BE2C (cell line): ENCODE measurements around the gene TSKS.
A peak's percentile ranks its signal among the peaks of the same experiment; 100 is the strongest.

Experiments
- DNase-seq: peaks from one replicate; pipeline ENCODE4 v3.0.0-alpha.2; 2020
- H3K27me3 ChIP-seq: fragments of 250-450 bp; sonication (Bioruptor Pico); 2 replicates; pipeline ENCODE4 v1.5.1; 2020; ENCODE audit warnings: mild to moderate bottlenecking
- H3K36me3 ChIP-seq: fragments of 250-450 bp; sonication (Bioruptor Pico); 2 replicates; pipeline ENCODE4 v1.5.1; 2020; ENCODE audit warnings: mild to moderate bottlenecking
- H3K4me1 ChIP-seq: fragments of 250-450 bp; sonication (Bioruptor Pico); 2 replicates; pipeline ENCODE4 v1.5.1; 2020
- H3K4me3 ChIP-seq: 2 replicates; pipeline ENCODE4 v1.5.1; 2011; ENCODE audit warnings: low read depth, low read length
- H3K9me3 ChIP-seq: fragments of 250-450 bp; sonication (Bioruptor Pico); 2 replicates; pipeline ENCODE4 v1.5.1; 2020
- TF ChIP-seq, protein P1 (sequence below): IDR thresholded peaks from 2 replicates; pipeline ENCODE4 v1.5.1; 2012; ENCODE audit warnings: mild to moderate bottlenecking, low read depth, low read length

Gene TSKS

DNA sequence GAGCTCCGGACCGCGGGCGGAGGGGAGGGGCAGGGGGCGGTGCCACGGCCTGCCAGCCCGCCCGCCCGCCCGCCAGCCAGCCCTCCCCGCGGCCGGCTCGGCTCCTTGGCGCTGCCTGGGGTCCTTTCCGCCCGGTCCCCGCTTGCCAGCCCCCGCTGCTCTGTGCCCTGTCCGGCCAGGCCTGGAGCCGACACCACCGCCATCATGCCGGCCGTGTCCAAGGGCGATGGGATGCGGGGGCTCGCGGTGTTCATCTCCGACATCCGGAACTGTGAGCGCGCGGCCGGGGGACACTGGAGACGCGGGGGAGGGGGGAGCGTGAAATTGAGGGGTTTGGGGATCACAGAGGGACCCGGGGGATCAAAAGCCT, 3.8 kb upstream of the TSKS start, which contains the start of gene AP2A1:
AP2A1 (plus strand) TSS at position 72 of the 370 bp plus-strand sequence; CDS start at position 205, 133 bp downstream.
- TF ChIP-seq, protein P1, sequence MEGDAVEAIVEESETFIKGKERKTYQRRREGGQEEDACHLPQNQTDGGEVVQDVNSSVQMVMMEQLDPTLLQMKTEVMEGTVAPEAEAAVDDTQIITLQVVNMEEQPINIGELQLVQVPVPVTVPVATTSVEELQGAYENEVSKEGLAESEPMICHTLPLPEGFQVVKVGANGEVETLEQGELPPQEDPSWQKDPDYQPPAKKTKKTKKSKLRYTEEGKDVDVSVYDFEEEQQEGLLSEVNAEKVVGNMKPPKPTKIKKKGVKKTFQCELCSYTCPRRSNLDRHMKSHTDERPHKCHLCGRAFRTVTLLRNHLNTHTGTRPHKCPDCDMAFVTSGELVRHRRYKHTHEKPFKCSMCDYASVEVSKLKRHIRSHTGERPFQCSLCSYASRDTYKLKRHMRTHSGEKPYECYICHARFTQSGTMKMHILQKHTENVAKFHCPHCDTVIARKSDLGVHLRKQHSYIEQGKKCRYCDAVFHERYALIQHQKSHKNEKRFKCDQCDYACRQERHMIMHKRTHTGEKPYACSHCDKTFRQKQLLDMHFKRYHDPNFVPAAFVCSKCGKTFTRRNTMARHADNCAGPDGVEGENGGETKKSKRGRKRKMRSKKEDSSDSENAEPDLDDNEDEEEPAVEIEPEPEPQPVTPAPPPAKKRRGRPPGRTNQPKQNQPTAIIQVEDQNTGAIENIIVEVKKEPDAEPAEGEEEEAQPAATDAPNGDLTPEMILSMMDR, result no peak
- no peaks in the 10 kb centered on the region for H3K9me3 ChIP-seq
- H3K36me3 ChIP-seq, result no peaks in the 10 kb centered on the region
- H3K4me1 ChIP-seq, result 0 out of 2 replicates have a peak, but pooled peaks cover 3% of the 10 kb centered on the region
- no peak for DNase-seq
- H3K4me3 ChIP-seq, result peak within 1 kb of the TSS; percentile 88
- H3K27me3 ChIP-seq, result no peaks in the 10 kb centered on the region

DNA sequence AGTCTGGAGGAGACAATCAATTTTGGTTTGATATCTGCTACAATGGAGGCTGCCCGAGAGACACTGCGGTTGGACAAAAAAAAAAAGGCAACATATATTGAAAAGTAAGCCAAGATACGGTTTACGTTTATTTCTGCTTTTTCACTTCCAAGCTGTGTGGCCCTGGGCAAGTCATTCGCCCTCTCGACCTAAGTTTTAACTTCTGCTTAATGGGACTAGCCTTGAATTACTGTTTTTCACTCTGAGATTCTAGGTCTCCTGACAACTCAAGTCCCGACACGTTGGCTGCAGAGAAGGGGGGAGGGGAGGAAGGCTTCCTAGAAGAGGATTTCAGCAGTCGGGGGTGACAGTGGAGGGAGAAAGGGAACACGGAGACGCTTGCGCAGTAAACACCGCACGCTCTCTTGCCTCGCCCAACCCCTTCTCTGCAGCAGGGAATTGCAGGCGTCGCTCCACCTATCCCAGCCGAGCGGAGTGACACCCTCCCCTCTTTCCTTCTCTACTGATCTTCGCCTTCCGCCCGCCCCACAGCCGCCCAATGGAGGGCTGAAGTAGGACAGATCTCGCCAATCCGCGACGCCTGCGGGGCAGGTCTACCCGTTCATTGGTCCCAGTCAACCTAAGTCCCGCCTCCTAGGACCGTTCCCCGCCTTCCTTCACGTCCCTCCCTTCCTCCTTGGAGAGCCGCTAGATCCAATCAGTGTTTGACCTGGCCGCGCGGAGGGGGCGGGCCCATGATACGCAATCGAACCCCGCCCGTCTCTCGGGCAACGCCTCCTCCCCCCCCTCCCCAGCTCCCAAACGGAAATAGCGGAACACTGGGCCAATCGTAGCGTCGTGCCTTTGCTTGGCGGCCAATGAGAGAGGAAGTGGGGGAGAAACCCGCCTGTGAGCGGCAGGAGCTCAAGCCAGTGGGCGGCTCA, 3.2 kb upstream of the TSKS start:
- peak overlapping the region; percentile 52 for H3K4me3 ChIP-seq
- TF ChIP-seq, protein P1, result no peak
- DNase-seq, result peak; percentile 99
- H3K27me3 ChIP-seq, result no peaks in the 10 kb centered on the region
- H3K4me1 ChIP-seq, result 0 out of 2 replicates have a peak, but pooled peaks cover 3% of the 10 kb centered on the region
- H3K9me3 ChIP-seq, result no peaks in the 10 kb centered on the region
- H3K36me3 ChIP-seq, result no peaks in the 10 kb centered on the region

DNA sequence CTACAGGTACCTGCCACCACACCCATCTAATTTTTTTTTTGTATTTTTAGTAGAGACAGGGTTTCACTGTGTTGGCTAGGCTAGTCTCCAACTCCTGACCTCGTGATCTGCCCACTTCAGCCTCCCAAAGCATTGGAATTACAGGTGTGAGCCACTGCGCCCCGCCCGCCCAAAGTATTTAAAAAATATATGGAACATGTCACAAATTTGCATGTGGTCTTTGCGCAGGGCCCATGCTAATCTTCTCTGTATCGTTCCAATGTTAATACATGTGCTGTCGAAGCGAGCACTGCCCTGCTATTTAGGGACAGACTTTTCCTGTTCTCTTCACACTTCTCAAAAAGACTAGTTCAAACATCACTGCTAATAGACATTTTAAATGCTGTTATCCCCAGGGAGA, 1.2 kb upstream of the TSKS start:
- H3K27me3 ChIP-seq, result no peaks in the 10 kb centered on the region
- DNase-seq, result no peak
- no peaks in the 10 kb centered on the region for H3K36me3 ChIP-seq
- H3K4me1 ChIP-seq, result 0 out of 2 replicates have a peak, but pooled peaks cover 3% of the 10 kb centered on the region
- TF ChIP-seq, protein P1, result no peak
- H3K9me3 ChIP-seq, result no peaks in the 10 kb centered on the region
- no peak overlapping the region for H3K4me3 ChIP-seq

DNA sequence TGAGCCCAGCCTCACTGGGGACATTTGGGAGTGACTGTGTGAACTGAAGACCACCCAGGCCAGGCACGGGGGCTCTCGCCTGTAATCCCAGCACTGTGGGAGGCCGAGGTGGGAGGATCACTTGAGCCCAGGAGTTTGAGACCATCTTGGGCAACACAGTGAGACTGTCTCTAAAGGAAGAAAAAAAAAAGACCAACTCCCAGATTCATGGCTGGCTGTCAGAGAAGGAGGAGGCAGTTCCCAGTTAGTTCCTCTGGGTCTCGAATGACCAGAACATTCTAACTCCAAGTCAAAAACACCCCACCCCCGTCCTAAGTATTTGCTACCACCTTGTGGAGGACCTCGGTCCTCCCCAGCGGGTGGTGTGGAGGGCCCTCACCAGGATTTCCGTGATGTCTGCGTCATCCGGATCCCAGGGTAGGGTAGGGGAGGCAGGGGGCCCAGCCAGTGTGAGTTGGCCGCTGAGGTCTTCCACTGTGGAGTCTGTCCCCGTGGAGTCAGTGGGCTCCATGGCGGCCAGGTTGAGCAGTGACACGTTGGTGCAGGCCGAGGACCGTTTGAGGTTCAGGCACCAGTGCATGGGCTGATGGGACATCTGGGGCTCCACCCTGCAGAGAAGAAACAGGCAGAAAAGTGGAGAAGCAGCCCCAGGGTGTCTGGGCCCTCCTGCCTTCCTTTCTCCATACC, 1.3 kb downstream of the TSKS start:
- TF ChIP-seq, protein P1, result no peak
- DNase-seq, result no peak
- Histone ChIP-seq H3K9me3 (no peaks in the 10 kb centered on the region), H3K4me1 (no peaks in the 10 kb centered on the region), H3K4me3 (no peak overlapping the region), H3K36me3 (no peaks in the 10 kb centered on the region), H3K27me3 (no peaks in the 10 kb centered on the region)

DNA sequence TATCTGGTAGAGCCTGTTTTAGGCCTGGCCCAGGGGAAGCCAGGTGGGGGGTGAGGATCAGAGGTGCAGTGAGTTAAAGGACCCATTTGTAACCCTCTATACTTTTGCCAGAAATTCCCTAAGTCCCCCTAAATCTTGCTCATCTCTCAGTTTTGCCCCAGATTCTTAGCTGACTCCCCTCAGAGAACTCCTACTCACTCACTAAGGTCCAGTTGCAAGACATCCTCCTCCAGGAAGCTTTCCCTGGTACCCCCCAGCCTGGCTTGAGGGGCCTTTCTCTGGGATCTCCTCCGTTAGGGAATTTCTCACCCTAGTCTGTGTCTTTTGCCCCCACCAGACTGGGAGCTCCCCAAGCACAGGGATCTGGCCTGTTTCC, 1.9 kb downstream of the TSKS start:
- Histone ChIP-seq H3K4me1 (no peaks in the 10 kb centered on the region), H3K4me3 (no peak overlapping the region), H3K9me3 (no peaks in the 10 kb centered on the region), H3K36me3 (no peaks in the 10 kb centered on the region), H3K27me3 (no peaks in the 10 kb centered on the region)
- DNase-seq, result no peak
- TF ChIP-seq, protein P1, result no peak
